ENCODE measurements around the gene BMPR1B.

The BMPR1B gene

GRCh38 chr4:94763005-94763404 lies 5.2 kb downstream of the BMPR1B start:
- no peak for DNase-seq (ENCODE audit: low read depth in 3 of 3)

- no peak for DNase-seq (ENCODE audit: low read depth in 3 of 3)
Measured at GRCh38 chr4:94763500-94763899, 5.7 kb downstream of the BMPR1B start.

- no peak for DNase-seq (ENCODE audit: low read depth in 3 of 3)
Measured at GRCh38 chr4:94764069-94764468, 6.3 kb downstream of the BMPR1B start.

GRCh38 chr4:94765174-94765573 lies 7.4 kb downstream of the BMPR1B start:
- no peak for DNase-seq (ENCODE audit: low read depth in 3 of 3)

- DNase-seq (ENCODE audit: low read depth in 3 of 3): no peak
Measured at GRCh38 chr4:94765648-94766047, 7.9 kb downstream of the BMPR1B start.

GRCh38 chr4:94766856-94767255 lies 9.1 kb downstream of the BMPR1B start:
- DNase-seq (ENCODE audit: low read depth in 3 of 3): no peak

GRCh38 chr4:94767446-94767845 lies 9.7 kb downstream of the BMPR1B start:
- no peak for DNase-seq (ENCODE audit: low read depth in 3 of 3)

- DNase-seq (ENCODE audit: low read depth in 3 of 3): no peak
Measured at GRCh38 chr4:94782707-94783106, 25.0 kb downstream of the BMPR1B start.

GRCh38 chr4:94791701-94792100 lies 33.9 kb downstream of the BMPR1B start:
- DNase-seq (ENCODE audit: low read depth in 3 of 3): no peak

- DNase-seq (ENCODE audit: low read depth in 3 of 3): no peak
Measured at GRCh38 chr4:94798808-94799207, 41.1 kb downstream of the BMPR1B start.

- DNase-seq (ENCODE audit: low read depth in 3 of 3): no peak
Measured at GRCh38 chr4:94801016-94801415, 43.3 kb downstream of the BMPR1B start.

- no peak for DNase-seq (ENCODE audit: low read depth in 3 of 3)
Measured at GRCh38 chr4:94802091-94802490, 44.3 kb downstream of the BMPR1B start.

- no peak for DNase-seq (ENCODE audit: low read depth in 3 of 3)
Measured at GRCh38 chr4:94803181-94803580, 45.4 kb downstream of the BMPR1B start.

GRCh38 chr4:94804650-94805049 lies 46.9 kb downstream of the BMPR1B start:
- DNase-seq (ENCODE audit: low read depth in 3 of 3): no peak

- no peak for DNase-seq (ENCODE audit: low read depth in 3 of 3)
Measured at GRCh38 chr4:94806376-94806775, 48.6 kb downstream of the BMPR1B start.

GRCh38 chr4:94811643-94812042 lies 53.9 kb downstream of the BMPR1B start:
- DNase-seq (ENCODE audit: low read depth in 3 of 3): no peak

GRCh38 chr4:94813221-94813620 lies 55.5 kb downstream of the BMPR1B start:
- no peak for DNase-seq (ENCODE audit: low read depth in 3 of 3)

- no peak for DNase-seq (ENCODE audit: low read depth in 3 of 3)
Measured at GRCh38 chr4:94814237-94814636, 56.5 kb downstream of the BMPR1B start.

GRCh38 chr4:94819371-94820168 lies 61.8 kb downstream of the BMPR1B start:
- DNase-seq (ENCODE audit: low read depth in 3 of 3): no peak

GRCh38 chr4:94826206-94826605 lies 68.5 kb downstream of the BMPR1B start:
- no peak for DNase-seq (ENCODE audit: low read depth in 3 of 3)

- no peak for DNase-seq (ENCODE audit: low read depth in 3 of 3)
Measured at GRCh38 chr4:94827481-94828110, 69.8 kb downstream of the BMPR1B start.

GRCh38 chr4:94828882-94829281 lies 71.1 kb downstream of the BMPR1B start:
- DNase-seq (ENCODE audit: low read depth in 3 of 3): no peak

- no peak for DNase-seq (ENCODE audit: low read depth in 3 of 3)
Measured at GRCh38 chr4:94831607-94832006, 73.9 kb downstream of the BMPR1B start.
